A204.1 (cell line): ENCODE data around the gene CX3CR1.

Experiments used
- FAIRE-seq: peaks from 2 replicates; lab custom pipeline; 2012; peaks lifted over from hg19 to GRCh38; lab: Jason Lieb, UNC

The CX3CR1 gene

DNA sequence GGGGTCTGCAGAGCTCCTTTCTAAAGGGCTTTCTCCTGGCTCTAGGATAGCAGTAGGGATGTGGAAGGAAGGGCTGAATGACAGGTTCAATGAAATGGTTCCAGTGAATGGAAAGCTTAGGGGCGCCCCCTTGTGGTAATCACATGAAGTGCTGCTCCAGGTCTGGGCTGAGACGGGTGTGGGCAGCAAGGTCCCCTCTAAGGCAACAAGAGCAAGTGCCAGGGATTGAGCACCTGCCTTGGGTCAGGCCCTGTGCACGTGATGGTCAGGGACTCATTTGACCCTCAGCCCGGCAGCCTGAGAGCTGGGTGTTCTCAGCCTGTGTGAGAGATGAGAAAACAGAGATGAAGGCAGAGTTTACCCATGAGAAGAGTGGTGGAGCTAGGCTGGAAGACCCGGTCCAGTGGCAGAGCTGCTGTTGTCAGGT, 12.1 kb upstream of the CX3CR1 start:
- FAIRE-seq = no peak

DNA sequence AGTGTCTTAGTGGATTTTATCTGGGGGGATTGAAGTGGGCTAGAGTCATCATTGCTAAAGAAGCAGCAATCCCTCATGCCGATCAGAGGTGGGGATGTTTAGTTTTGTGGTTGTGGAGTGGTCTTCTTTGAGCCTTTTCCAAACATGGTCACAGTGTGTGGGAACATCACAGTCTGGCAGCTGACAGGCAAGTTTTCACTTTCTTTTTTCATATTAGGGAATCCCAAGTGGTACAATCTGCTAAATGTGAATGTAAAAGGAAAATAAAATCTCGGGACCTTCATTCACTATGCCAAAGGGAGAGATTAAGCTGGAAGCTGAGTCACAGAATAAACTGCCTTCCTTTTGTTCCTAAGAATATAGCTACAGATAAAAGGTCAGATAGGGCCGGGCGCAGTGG, 10.4 kb upstream of the CX3CR1 start:
- no peak for FAIRE-seq

DNA sequence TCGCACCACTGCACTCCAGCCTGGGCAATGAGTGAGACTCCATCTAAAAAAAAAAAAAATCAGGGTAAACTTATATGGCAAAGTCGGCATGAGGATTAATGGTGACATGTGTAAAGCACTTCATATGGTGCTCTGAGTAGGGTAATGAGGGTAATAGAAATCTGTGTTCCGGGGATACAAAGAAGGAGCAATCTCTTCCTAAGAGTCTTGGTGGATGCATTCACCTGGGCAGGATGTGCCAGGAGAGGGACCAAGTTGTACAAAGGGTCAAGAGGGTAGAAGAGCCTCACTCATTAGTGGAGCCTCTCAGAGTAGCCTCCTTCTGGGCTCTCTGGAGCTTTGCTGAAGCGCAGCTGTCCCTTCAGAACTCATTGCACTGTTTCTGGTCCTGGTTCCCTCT, 9.3 kb upstream of the CX3CR1 start:
- no peak for FAIRE-seq

DNA sequence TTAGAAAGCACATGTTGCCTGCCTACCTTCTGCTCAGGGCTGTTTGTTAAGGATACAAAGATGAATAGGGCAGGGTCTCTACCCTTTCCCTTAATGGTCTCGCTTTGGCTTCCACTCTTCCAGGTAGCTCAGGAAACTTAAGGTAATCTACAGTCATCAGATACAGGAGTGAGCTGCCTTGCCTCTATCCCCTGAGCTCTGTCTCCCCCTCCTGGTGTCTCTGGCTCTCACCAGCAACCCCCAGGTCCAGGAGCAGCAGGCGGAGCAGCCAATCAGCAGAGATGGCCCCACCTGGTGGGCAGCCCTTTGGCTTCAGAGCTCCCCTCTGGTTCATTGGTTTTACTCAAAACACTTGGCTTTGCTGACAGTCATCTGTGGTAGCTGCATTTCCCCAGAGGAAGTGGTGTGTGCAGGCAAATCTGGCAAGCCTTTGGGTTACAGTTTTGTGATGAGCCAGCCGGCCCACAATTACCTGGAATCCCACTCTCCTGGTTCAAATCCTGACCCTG, 8.5 kb upstream of the CX3CR1 start:
- no peak for FAIRE-seq

DNA sequence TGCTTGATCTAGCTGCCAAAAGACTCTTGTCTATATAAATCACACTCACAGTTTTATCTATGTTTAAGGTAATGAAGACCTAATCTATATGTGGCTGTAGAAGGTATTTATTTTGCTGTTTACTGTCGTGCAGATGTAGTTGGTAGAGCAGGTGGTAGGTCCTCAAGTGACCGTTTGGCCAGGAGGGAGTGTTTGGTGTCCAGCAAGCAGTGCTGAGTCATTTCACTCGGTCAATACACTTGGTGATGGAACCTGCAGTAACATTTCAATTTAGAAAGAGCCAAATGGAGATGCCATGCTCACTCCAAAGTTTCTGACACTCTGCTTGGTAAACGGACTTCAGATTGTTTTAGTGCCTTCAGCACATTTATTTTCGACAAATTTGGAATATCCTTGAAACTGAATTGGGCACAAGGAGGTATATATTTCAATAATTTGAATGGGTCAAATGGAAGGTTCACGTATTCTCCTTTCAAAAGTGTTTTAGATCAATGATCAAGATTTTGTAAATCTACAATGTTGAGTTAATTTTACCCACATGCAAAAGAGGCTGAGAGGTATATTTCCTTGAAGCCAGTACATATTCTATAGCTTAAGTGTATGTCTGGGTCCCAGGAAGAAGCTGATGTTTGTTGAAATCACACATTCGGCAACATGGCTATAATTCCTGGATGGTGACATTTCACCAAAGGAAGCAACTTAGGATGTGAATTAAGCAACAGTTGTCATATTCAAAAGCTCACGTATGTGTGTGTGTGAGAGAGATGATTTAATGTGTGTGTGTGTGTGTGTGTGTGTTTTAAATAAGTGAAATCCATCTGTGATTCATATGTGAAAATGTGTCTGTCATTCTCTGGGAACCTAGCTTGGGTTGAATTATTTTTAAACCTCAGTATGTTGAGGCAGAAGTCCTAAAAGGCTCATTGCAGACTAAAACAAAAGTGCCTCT, 7.7 kb upstream of the CX3CR1 start:
- no peak for FAIRE-seq

DNA sequence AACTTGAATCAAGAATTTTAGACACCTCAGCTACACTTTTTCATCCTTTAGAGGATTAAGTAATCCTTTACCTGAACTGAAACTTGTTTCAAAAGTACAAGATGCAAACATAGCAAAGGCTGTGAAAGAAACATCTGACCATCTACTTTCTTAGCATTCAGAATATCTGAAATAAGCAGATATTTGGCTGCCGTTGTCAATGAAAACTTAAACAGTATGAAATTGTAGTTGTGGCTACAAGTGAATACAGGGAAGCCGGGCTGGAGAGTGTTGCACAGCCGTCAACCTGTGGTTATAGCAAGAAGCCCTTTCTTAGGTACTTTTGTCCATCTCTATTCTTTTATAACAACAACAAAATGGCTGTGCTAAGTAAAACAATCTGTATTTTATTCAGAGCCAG, 6.9 kb upstream of the CX3CR1 start:
- no peak for FAIRE-seq

DNA sequence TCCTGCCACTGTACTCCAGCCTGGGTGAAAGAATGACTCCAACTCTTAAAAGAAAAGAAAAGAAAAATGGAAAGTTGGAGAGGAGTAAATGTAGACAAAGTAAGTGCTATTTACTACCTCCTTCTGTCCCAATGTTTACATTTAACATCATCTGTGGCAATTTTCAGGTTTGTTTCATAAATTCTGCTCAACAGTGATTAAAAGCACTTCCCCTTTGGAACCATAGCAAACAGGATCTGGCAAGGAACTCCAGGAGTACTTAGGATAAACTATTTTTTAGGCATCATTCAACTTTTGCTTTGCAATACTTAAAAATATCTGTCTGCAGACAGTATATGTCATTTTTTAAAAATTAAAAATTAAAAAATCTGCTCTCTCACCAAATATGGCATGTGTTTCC, 5.5 kb upstream of the CX3CR1 start:
- no peak for FAIRE-seq

DNA sequence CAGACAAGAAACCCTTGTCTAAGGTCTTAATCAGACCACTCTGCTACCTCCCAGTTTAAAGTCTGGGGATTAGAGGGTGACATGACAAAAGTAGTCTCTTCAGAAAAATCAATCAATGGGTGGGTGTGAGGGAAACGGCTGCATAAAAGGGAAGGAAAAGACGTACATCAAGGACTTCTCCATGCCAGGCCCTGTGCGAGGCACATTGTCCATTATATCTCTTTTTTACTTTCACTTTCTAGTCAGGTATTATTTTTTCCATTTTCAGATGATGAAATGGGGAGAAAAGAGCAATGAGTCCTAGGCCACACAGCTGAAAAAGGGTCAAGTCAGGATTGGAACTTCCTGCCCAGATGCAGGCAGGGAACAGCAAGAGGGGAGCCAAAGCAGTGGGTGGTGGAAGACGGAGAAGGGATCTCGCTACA, 4.6 kb upstream of the CX3CR1 start:
- no peak for FAIRE-seq

DNA sequence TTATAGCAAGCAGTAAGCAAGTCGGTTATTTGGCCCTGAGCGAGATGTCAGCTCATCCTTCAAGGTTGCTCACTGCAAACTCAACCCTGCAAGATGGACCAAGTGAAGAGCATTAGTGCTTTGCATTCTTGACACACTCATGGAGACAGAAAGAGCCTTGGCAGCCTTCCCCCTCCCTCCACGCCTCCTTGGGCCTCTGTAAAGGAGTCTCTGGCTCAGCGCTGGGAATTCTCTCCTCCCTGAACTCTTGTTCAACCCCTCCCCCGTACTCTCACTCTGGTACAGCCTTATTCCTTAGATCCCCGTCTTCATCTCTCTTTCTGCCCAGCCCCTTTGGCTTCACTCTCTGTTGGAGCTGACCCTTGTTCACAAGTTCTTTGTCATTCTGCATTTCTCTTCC, 2.2 kb upstream of the CX3CR1 start:
- no peak for FAIRE-seq

DNA sequence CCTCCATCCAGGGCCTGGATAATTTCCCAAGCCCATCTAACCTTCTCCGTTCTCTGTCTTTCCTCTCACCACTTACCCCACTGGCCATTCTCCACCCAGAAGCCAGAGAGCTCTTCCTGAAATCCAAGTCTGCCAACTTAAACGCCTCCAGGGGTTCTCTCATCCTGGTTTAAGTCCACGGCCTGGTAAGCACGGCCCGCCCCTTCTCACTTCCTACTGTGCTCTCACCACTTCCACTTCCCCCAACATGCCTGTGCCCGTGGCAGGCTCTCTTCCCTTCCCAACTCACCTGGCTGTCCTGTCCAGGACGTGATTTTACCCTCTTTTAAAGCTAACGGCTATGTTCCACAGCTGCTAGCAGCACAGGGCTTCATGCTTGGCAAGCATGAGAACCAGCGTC, 1.7 kb upstream of the CX3CR1 start:
- no peak for FAIRE-seq

DNA sequence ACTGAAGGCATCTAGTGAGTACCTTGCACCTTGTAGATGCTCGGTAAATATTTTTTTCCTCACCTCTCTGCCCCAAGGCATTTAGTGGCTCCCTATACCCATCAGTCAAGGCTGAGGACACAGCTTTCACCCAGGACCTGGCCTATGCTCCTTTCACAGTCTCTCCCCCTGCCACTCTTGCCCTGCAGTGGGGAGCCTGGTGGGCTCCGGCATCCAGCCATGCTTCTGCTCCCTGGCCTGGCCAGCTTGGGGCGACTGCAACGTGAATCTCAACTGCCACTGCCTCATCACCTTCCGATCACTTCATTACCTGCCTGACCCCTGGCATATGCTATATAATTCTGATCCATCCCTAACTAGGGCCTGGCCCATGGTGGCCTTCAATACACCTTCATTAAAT, 735 bp upstream of the CX3CR1 start:
- no peak for FAIRE-seq

DNA sequence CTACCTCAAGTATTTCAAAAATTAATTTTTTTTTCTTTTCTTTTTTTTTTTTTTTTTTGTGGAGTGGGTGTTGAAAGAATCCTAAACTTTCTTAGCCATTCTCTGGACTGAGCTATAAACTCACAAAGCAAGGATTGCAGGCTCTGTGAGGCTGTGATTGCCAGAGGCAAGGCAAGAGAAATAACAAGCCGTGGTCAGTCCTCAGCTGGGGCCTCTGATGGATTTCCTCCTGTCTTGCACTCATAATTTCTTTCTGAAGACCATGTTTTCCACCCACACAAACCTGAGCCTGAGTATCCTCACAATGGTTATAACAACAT, 1.3 kb downstream of the CX3CR1 start:
- no peak for FAIRE-seq

DNA sequence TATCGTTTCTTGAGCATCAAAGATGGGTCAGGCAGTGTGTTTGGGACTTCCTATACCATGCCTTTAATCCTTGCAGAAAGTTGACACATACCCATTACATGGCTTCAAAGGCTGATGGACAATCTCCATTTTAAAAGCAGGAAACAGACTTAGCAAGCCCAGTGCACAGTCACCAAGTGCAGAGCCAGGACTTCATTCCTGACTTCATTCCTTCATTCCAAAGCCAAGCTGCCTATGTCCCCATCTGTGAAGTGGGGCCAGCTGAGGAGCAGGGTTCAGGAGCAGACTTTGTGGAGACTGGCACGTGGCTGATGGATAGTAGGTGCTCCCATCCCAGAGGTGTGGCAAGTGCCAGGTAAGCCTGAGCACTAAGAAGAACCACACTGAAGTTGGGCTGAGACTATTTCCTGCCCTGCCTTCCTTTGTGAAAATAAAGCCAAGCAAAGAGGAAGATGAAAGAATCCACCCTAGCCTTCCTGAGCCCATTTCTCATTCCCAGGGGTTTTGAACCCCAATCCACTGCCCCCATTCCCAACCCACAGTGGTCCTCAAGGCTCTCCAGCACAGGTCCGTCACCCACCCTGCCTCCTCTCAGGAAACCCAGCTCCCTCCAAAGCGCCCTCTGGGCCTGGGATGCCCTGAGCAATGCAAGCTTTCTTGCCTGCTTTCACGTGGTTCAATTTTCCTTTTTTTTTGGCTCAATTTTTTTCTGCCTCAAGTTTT, 1.8 kb downstream of the CX3CR1 start:
- no peak for FAIRE-seq

DNA sequence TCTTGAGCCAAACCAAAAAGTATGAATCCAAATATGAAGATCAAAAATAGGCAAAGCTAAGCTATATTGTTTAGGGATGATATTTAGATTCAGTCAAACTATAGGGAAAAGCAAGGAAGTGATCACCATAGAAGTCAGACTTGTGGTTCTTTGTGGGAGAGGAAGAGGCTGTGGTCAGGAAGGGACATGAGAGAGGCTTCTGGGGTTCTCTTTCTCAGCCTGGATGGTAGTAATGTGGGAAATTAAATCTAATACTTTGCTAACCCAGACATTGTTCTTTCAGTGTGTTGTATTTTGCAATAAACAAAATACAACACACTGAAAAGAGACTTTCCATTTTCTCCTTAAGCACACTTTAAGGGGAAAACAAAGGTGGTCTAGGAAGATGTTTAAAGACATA, 3.1 kb downstream of the CX3CR1 start:
- no peak for FAIRE-seq

DNA sequence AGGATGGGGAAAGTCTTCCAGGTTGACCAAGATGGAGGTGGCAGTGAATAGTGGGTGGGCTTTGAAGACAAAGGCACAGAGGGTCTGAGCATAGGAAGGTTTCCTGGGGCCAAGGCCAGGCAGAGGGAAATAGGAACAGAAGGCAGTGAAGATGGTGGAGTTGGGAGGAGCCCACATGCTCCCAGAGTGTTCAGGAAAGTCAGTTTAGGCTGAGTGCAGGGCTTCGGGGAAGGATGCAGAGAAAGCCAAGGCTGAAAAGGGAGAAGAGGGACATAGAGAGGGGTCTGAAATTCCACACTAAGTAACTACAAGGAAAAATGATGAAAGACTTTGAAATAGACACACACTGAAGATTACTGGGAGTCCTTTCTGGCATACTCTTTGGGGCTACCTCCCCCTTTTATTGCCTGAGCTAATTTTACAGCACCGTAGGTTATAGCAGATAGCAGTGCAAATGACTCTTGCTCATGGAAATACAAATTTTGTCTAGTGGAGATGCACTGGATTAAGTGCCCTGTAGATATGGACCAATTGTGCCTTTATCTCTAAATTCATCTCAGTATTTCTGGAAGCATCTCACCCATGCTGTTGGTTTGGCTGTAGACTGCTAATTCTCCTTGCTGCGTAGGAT, 3.8 kb downstream of the CX3CR1 start:
- no peak for FAIRE-seq

DNA sequence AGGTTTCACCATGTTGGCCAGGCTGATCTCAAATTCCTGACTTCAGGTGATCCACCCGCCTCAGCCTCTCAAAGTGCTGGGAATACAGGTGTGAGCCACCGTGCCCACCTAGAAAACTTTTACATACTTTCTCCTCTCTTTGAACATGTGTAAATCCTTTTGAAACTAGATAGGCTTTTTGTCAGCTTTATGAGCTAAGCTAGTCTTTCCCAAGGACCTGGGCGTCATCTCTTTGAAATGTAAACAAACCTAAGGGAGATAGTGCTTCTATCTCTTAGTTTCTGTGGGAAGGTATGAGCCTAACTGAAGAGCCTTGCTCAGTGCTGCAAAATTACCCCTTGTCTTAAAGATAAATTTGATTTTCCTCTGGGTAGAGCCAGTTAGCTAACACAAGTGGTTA, 4.8 kb downstream of the CX3CR1 start:
- no peak for FAIRE-seq

DNA sequence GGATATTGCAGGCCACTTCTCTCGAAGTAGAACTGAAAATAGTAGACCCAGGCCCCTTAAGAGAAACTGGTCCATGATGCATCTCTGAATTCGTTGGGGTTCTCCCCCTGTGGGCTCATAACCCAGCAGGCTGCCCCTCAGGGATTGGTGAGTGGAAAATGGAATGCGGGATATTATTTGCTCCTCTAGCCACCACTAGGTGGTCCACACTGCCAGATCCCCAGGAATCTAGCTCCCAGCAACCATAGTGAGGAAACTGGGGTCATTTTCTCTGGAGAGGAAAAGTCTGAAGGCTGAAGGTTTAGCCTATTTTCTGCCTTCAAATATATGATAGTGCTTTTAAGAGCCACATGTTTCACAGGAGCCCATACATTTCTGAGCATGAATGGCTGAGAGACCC, 6.7 kb downstream of the CX3CR1 start:
- no peak for FAIRE-seq

DNA sequence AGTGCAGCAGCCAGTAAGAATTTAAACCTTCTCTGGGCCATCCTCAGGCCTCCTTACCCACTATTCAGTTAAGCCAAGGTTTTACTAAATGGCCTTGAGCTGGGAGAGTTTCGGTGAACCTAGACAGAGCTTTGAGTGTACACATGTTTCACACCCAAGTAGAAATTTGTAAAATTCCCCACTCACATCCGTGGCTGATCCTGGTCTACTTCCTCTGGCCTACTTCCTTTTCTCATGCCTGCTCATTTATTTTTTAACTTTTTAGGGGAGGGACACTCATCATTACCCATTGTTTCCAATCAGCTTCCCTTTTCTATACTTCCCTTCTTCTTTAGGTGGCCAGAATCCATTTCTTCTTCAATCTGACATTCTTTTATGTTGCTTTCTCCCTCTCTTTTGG, 7.6 kb downstream of the CX3CR1 start:
- FAIRE-seq = no peak

DNA sequence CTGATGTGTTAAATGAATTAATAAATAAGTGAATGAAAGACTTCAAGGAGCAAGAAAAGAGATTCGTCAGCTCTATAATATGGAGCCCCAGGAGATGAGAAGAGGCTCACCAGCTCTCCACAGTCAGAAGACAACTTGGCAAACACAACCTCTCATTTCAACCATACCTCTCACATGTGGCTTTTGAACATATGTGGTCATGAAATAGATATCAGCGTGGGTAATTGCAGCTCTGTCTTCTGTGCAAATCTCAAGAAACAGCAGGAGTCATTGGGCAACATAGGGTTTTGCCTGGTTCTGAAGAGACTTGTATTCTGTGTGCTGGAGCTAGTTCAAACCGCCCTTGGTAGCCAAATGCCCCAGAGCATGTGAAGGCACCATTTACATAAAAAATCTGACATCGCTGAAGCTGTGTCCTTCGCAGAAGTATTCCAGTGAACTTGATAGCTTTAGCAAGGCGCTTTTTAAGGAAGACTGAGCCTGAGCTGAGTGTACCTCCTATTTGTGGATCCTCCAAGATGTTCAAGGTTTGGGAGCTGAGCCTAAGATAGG, 8.4 kb downstream of the CX3CR1 start:
- no peak for FAIRE-seq

DNA sequence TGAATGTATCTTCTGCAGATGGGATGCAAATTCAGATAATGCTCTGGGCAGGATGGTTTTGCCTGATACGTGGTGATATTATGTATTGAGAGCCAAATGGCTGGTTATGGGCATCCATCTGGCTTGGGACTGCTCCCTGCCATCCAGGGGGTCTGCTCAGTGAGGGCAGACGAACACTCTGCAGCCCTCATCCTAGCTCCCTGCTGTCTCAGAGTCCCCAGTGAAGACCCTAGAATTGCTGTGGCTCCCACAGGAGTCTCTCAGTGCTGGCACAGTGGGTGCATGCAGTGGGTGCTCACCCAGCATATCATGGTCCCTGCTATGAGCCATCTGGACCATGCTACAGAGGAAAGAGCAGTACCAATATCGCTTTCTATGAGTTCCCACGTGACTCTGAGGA, 10.3 kb downstream of the CX3CR1 start:
- no peak for FAIRE-seq

DNA sequence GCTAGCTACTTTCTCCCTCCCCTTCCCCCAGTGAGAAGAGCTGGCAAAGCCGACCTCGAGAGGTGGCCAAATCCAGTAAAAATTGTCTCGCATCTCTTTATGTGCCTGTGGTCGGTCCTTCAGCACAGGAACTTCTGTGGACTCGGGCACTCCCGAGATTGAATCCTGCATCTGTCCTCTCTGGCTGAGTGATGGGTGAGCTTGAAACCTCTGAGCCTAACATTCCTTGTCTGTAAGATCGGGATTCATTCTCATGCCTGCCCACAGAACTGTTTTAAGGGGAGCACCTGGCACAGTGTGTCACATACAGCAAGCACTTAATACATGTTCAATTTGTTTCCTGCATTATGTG, 11.3 kb downstream of the CX3CR1 start:
- no peak for FAIRE-seq

DNA sequence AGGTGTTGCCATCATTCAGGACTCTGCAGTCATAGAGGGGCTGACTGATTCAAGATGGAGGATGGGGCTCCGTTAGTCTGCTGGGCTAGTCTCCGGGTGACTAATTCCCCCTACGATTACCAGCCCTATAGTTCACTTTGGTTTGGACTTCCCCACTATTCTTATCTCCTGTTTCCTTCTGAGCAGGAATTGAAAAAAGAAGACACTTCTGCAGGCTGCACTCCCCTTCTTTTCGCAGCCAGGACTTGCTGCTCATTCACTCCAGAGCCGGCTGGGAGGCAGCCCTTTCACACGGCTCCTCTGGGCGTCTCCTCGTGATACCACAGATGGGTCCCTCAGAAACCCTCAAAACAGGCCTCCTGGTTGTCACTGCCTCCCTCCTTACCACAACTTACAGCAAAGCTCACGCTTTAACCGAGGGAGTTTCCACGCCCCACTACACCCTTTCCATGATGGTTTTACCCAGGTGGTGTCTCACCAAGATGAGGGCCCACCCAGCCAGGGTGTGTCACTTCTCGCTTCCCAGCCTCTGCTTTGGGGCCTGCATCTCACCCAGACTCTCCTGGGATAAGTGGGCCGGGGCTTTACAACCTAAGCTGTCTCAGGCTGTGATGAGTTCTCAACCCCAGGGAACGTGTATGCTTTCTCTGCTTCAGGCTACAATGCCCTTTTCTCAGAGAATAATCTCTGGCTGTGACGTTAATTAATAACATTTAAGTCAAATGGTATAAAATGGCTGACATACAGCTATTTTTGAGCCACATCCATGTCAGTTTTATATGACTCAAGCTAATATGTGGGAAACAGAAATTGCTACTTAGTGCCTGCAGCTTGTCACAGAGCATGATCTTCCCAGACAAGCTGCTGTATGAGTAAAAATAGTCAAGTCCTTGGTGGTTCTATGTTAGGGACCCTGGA, 11.9 kb downstream of the CX3CR1 start:
- FAIRE-seq = no peak
